ENCODE data around the gene LMNA.

DNA sequence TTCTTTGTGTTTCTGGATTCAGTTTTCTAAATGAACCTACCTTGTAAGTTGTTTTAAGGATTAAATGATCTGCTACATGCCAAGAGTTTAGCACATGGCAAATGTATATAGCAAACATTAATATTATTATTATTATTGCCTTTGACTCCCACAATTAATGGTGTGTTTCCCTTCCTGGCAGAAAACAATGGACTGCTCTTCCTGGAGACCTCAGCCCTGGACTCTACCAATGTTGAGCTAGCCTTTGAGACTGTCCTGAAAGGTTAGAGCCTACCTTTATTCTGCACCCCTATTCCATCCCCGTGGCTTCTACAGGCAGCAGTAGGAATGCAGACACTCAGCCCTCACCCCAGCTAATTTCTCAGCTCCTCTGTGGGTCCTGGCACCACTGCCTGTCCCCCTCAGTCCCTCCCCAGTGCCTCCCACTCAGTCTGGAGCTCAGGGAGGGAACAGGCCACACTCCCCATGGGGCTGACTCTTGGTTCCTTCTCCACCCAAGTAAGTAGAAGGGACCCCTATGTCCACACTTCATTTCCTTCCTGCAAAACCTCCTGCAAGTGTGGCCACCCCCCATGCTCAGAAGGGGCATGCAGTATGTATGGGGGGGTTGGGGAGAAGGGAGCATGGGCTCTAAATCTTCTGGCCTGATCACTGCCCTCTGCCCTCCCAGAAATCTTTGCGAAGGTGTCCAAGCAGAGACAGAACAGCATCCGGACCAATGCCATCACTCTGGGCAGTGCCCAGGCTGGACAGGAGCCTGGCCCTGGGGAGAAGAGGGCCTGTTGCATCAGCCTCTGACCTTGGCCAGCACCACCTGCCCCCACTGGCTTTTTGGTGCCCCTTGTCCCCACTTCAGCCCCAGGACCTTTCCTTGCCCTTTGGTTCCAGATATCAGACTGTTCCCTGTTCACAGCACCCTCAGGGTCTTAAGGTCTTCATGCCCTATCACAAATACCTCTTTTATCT is 44.7 kb upstream of the LMNA start:
- TF ChIP-seq, protein P1, sequence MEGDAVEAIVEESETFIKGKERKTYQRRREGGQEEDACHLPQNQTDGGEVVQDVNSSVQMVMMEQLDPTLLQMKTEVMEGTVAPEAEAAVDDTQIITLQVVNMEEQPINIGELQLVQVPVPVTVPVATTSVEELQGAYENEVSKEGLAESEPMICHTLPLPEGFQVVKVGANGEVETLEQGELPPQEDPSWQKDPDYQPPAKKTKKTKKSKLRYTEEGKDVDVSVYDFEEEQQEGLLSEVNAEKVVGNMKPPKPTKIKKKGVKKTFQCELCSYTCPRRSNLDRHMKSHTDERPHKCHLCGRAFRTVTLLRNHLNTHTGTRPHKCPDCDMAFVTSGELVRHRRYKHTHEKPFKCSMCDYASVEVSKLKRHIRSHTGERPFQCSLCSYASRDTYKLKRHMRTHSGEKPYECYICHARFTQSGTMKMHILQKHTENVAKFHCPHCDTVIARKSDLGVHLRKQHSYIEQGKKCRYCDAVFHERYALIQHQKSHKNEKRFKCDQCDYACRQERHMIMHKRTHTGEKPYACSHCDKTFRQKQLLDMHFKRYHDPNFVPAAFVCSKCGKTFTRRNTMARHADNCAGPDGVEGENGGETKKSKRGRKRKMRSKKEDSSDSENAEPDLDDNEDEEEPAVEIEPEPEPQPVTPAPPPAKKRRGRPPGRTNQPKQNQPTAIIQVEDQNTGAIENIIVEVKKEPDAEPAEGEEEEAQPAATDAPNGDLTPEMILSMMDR (IDR thresholded peaks at IDR 0.05) = no peak
- no peak for TF ChIP-seq EP300 (IDR thresholded peaks at IDR 0.05)

All from ovary (tissue), 3 donors.